ENCODE results near the gene SLC36A2. TPM values are rescaled to one million over a fixed set of nuclear protein-coding genes. Genes with fewer than 3 reads are reported as not detected.
"Not testable (repeated sequence)": the region's sequence is repeated elsewhere in the genome, so short reads cannot be mapped to it uniquely, and the experiment has no call there.

Gene SLC36A2
- not detected for total RNA-seq

- no peak within 1 kb of the TSS for H3K27ac Mint-ChIP-seq
- H3K36me3 Mint-ChIP-seq = no peaks in the 10 kb centered on the region
- ATAC-seq (no peak), DNase-seq (ENCODE audit: low spot score in 2 of 2) (no peak)
- H3K9me3 Mint-ChIP-seq = no peaks in the 10 kb centered on the region
These were observed at the start of gene SLC36A2 for GRCh38 chr5:151347369-151347768. Gene SLC36A2, minus strand, starts transcription at chr5:151347559. Its CDS starts 99 bp downstream, at chr5:151347460.

GRCh38 chr5:151388960-151389359, 41.6 kb upstream of the SLC36A2 start:
- no peaks in the 10 kb centered on the region for H3K36me3 Mint-ChIP-seq
- H3K27ac Mint-ChIP-seq = no peak overlapping the region
- peaks cover 0 to 2% of the 10 kb centered on the region in 2 donors for H3K9me3 Mint-ChIP-seq
- DNase-seq (ENCODE audit: low spot score in 2 of 2) = no peak
- ATAC-seq = no peak

GRCh38 chr5:151384106-151384505, 36.7 kb upstream of the SLC36A2 start:
- no peak overlapping the region for H3K27ac Mint-ChIP-seq
- H3K36me3 Mint-ChIP-seq = no peaks in the 10 kb centered on the region
- no peaks in the 10 kb centered on the region for H3K9me3 Mint-ChIP-seq
- DNase-seq (ENCODE audit: low spot score in 2 of 2) (no peak), ATAC-seq (no peak)

GRCh38 chr5:151383011-151383410, 35.7 kb upstream of the SLC36A2 start:
- no peak overlapping the region for H3K27ac Mint-ChIP-seq
- H3K9me3 Mint-ChIP-seq = no peaks in the 10 kb centered on the region
- H3K36me3 Mint-ChIP-seq = no peaks in the 10 kb centered on the region
- no peak for DNase-seq (ENCODE audit: low spot score in 2 of 2)
- ATAC-seq = no peak

GRCh38 chr5:151382576-151382975, 35.2 kb upstream of the SLC36A2 start:
- no peaks in the 10 kb centered on the region for H3K36me3 Mint-ChIP-seq
- DNase-seq (ENCODE audit: low spot score in 2 of 2) (no peak), ATAC-seq (no peak)
- H3K9me3 Mint-ChIP-seq = no peaks in the 10 kb centered on the region
- H3K27ac Mint-ChIP-seq = no peak overlapping the region

GRCh38 chr5:151381899-151382298, 34.5 kb upstream of the SLC36A2 start:
- ATAC-seq (no peak), DNase-seq (ENCODE audit: low spot score in 2 of 2) (no peak)
- H3K36me3 Mint-ChIP-seq = no peaks in the 10 kb centered on the region
- no peaks in the 10 kb centered on the region for H3K9me3 Mint-ChIP-seq
- H3K27ac Mint-ChIP-seq = no peak overlapping the region

GRCh38 chr5:151378616-151379015, 31.3 kb upstream of the SLC36A2 start:
- no peak overlapping the region for H3K27ac Mint-ChIP-seq
- no peaks in the 10 kb centered on the region for H3K36me3 Mint-ChIP-seq
- ATAC-seq = no peak
- DNase-seq (ENCODE audit: low spot score in 2 of 2) = no peak
- peaks cover 0 to 4% of the 10 kb centered on the region in 2 donors for H3K9me3 Mint-ChIP-seq

- Mint-ChIP-seq H3K36me3 (no peaks in the 10 kb centered on the region), H3K9me3 (peaks cover 0 to 4% of the 10 kb centered on the region in 2 donors), H3K27ac (no peak overlapping the region)
- DNase-seq (ENCODE audit: low spot score in 2 of 2) (no peak), ATAC-seq (no peak)
These were observed 27.2 kb upstream of the SLC36A2 start for GRCh38 chr5:151374539-151374938.

GRCh38 chr5:151367038-151367437, 19.7 kb upstream of the SLC36A2 start:
- Mint-ChIP-seq H3K36me3 (peaks cover 38 to 45% of the 10 kb centered on the region in 2 donors), H3K9me3 (peaks cover 34 to 45% of the 10 kb centered on the region in 2 donors)
- not testable (repeated sequence) for ATAC-seq; H3K27ac Mint-ChIP-seq; DNase-seq (ENCODE audit: low spot score in 2 of 2)

- no peak overlapping the region for H3K27ac Mint-ChIP-seq
- ATAC-seq (no peak), DNase-seq (ENCODE audit: low spot score in 2 of 2) (no peak)
- H3K9me3 Mint-ChIP-seq = peaks cover 35 to 40% of the 10 kb centered on the region in 2 donors
- H3K36me3 Mint-ChIP-seq = peaks cover 37 to 38% of the 10 kb centered on the region in 2 donors
These were observed 16.3 kb upstream of the SLC36A2 start for GRCh38 chr5:151363673-151364072.

GRCh38 chr5:151362970-151363369, 15.6 kb upstream of the SLC36A2 start:
- ATAC-seq (no peak), DNase-seq (ENCODE audit: low spot score in 2 of 2) (no peak)
- H3K36me3 Mint-ChIP-seq = peaks cover 30 to 31% of the 10 kb centered on the region in 2 donors
- H3K27ac Mint-ChIP-seq = no peak overlapping the region
- peaks cover 31 to 33% of the 10 kb centered on the region in 2 donors for H3K9me3 Mint-ChIP-seq

GRCh38 chr5:151359391-151359790, 12.0 kb upstream of the SLC36A2 start:
- no peak for ATAC-seq
- H3K36me3 Mint-ChIP-seq = peaks cover 6 to 12% of the 10 kb centered on the region in 2 donors
- H3K27ac Mint-ChIP-seq = no peak overlapping the region
- no peak for DNase-seq (ENCODE audit: low spot score in 2 of 2)
- H3K9me3 Mint-ChIP-seq = peaks cover 10% of the 10 kb centered on the region in 2 donors

GRCh38 chr5:151357792-151358191, 10.4 kb upstream of the SLC36A2 start:
- H3K36me3 Mint-ChIP-seq = peaks cover 1 to 8% of the 10 kb centered on the region in 2 donors
- H3K27ac Mint-ChIP-seq = no peak overlapping the region

GRCh38 chr5:151357097-151357496, 9.7 kb upstream of the SLC36A2 start:
- DNase-seq (ENCODE audit: low spot score in 2 of 2) = no peak
- Mint-ChIP-seq H3K27ac (no peak overlapping the region), H3K36me3 (peaks cover 0 to 1% of the 10 kb centered on the region in 2 donors), H3K9me3 (peaks cover 0 to 2% of the 10 kb centered on the region in 2 donors)
- ATAC-seq = no peak

More at GRCh38 chr5:151357792-151358191, 10.4 kb upstream of the SLC36A2 start:
- ATAC-seq = no peak
- peaks cover 2 to 6% of the 10 kb centered on the region in 2 donors for H3K9me3 Mint-ChIP-seq
- no peak for DNase-seq (ENCODE audit: low spot score in 2 of 2)

GRCh38 chr5:151351671-151352070, 4.3 kb upstream of the SLC36A2 start:
- DNase-seq (ENCODE audit: low spot score in 2 of 2) (no peak), ATAC-seq (no peak)
- H3K27ac Mint-ChIP-seq = no peak overlapping the region
- H3K9me3 Mint-ChIP-seq = no peaks in the 10 kb centered on the region
- H3K36me3 Mint-ChIP-seq = no peaks in the 10 kb centered on the region

GRCh38 chr5:151348789-151349188, 1.4 kb upstream of the SLC36A2 start:
- DNase-seq (ENCODE audit: low spot score in 2 of 2) = no peak
- no peaks in the 10 kb centered on the region for H3K9me3 Mint-ChIP-seq
- H3K36me3 Mint-ChIP-seq = no peaks in the 10 kb centered on the region
- ATAC-seq = no peak
- H3K27ac Mint-ChIP-seq = no peak overlapping the region

- no peak for ATAC-seq
- Mint-ChIP-seq H3K9me3 (no peaks in the 10 kb centered on the region), H3K27ac (no peak overlapping the region), H3K36me3 (no peaks in the 10 kb centered on the region)
- DNase-seq (ENCODE audit: low spot score in 2 of 2) = no peak
These were observed 1.4 kb downstream of the SLC36A2 start for GRCh38 chr5:151345808-151346478.

- no peaks in the 10 kb centered on the region for H3K9me3 Mint-ChIP-seq
- no peaks in the 10 kb centered on the region for H3K36me3 Mint-ChIP-seq
- H3K27ac Mint-ChIP-seq = no peak overlapping the region
- DNase-seq (ENCODE audit: low spot score in 2 of 2) (no peak), ATAC-seq (no peak)
These were observed 2.1 kb downstream of the SLC36A2 start for GRCh38 chr5:151345187-151345807.

Measured in activated naive CD4-positive, alpha-beta T cell treated with anti-CD3 and anti-CD28 coated beads, Interleukin-2, amount 50 U/mL, for 72 hours (primary cell).